ENCODE results near the gene SCAF8.

SCAF8 gene

GRCh38 chr6:154705471-154706113 lies 27.6 kb upstream of the SCAF8 start:
- H2AFZ ChIP-seq (ENCODE audit: low read length) = no peak overlapping the region
- H4K8ac ChIP-seq (ENCODE audit: low read depth, low read length) = no peak overlapping the region
- H3K23ac ChIP-seq (ENCODE audit: low read depth, low read length, poor library complexity) = no peak overlapping the region
- no peaks in the 10 kb centered on the region for H3K36me3 ChIP-seq (replicated peaks in 1 of 2; ENCODE audit: control insufficient read depth in 2 of 2, insufficient read depth in 2 of 2, low read length in 2 of 2)
- H2BK5ac ChIP-seq (ENCODE audit: low read length) = no peak overlapping the region
- no peaks in the 10 kb centered on the region for H3K9me3 ChIP-seq (replicated peaks in 1 of 2; ENCODE audit: control insufficient read depth in 2 of 2, insufficient read depth in 1 of 2, low read depth in 1 of 2, low read length in 2 of 2)
- peaks cover 0 to 4% (median 0%) of the 10 kb centered on the region in 3 experiments for H3K27me3 ChIP-seq (ENCODE audit: control insufficient read depth in 3 of 3, insufficient read depth in 3 of 3, low read depth in 1 of 3, low read length in 3 of 3)
- no peak overlapping the region for H3K4me3 ChIP-seq (ENCODE audit: low read length in 2 of 2)
- H2BK120ac ChIP-seq (ENCODE audit: low read depth, low read length) = no peak overlapping the region
- H3K27ac ChIP-seq (replicated peaks; ENCODE audit: low read length) = no peak overlapping the region
- no peak overlapping the region for H3K14ac ChIP-seq (ENCODE audit: low read length)
- no peak overlapping the region for H2BK12ac ChIP-seq (ENCODE audit: low read length)
- no CpG with 5 or more reads among the region's 8 CpGs for WGBS, 2 donors (ENCODE audit: extremely low coverage in 2 of 2, insufficient read length in 2 of 2, insufficient replicate concordance in 1 of 2)
- H2AK5ac ChIP-seq (ENCODE audit: low read depth, low read length) = no peak overlapping the region
- H3K4ac ChIP-seq (ENCODE audit: low read length) = no peak overlapping the region
- peaks cover 3% of the 10 kb centered on the region for H3K79me1 ChIP-seq (ENCODE audit: low read depth, low read length)
- H3K4me2 ChIP-seq (ENCODE audit: insufficient read depth, low read length, poor library complexity, severe bottlenecking) = no peak overlapping the region
- H3K4me1 ChIP-seq (ENCODE audit: control insufficient read depth in 2 of 2, insufficient read depth in 1 of 2, low read depth in 1 of 2, low read length in 2 of 2) = peaks cover 2 to 4% of the 10 kb centered on the region in 2 donors
- H2BK15ac ChIP-seq (ENCODE audit: low read length) = no peak overlapping the region
- no peak overlapping the region for H4K91ac ChIP-seq (ENCODE audit: low read depth, low read length, poor library complexity)
- H3K9ac ChIP-seq (ENCODE audit: low read depth, low read length, poor library complexity) = no peak overlapping the region
- DNase-seq (ENCODE audit: low spot score) = no peak
- no peak overlapping the region for H3K18ac ChIP-seq (ENCODE audit: low read length)

GRCh38 chr6:154706389-154706788 lies 26.8 kb upstream of the SCAF8 start:
- peaks cover 0 to 4% (median 0%) of the 10 kb centered on the region in 3 experiments for H3K27me3 ChIP-seq (ENCODE audit: control insufficient read depth in 3 of 3, insufficient read depth in 3 of 3, low read depth in 1 of 3, low read length in 3 of 3)
- no peak overlapping the region for H3K4ac ChIP-seq (ENCODE audit: low read length)
- no peak overlapping the region for H2BK15ac ChIP-seq (ENCODE audit: low read length)
- H4K91ac ChIP-seq (ENCODE audit: low read depth, low read length, poor library complexity) = no peak overlapping the region
- H3K9ac ChIP-seq (ENCODE audit: low read depth, low read length, poor library complexity) = no peak overlapping the region
- no peak overlapping the region for H2BK5ac ChIP-seq (ENCODE audit: low read length)
- no peak overlapping the region for H3K14ac ChIP-seq (ENCODE audit: low read length)
- H3K27ac ChIP-seq (replicated peaks; ENCODE audit: low read length) = no peak overlapping the region
- H3K9me3 ChIP-seq (replicated peaks in 1 of 2; ENCODE audit: control insufficient read depth in 2 of 2, insufficient read depth in 1 of 2, low read depth in 1 of 2, low read length in 2 of 2) = no peaks in the 10 kb centered on the region
- no peak overlapping the region for H3K23ac ChIP-seq (ENCODE audit: low read depth, low read length, poor library complexity)
- H2BK120ac ChIP-seq (ENCODE audit: low read depth, low read length) = no peak overlapping the region
- H3K79me1 ChIP-seq (ENCODE audit: low read depth, low read length) = peaks cover 3% of the 10 kb centered on the region
- no peak overlapping the region for H2BK12ac ChIP-seq (ENCODE audit: low read length)
- H4K8ac ChIP-seq (ENCODE audit: low read depth, low read length) = no peak overlapping the region
- no peak overlapping the region for H3K18ac ChIP-seq (ENCODE audit: low read length)
- no peak overlapping the region for H3K4me2 ChIP-seq (ENCODE audit: insufficient read depth, low read length, poor library complexity, severe bottlenecking)
- WGBS, 2 donors (ENCODE audit: extremely low coverage in 2 of 2, insufficient read length in 2 of 2, insufficient replicate concordance in 1 of 2) = no CpG with 5 or more reads among the region's 2 CpGs
- no peak overlapping the region for H2AK5ac ChIP-seq (ENCODE audit: low read depth, low read length)
- no peak overlapping the region for H3K4me3 ChIP-seq (ENCODE audit: low read length in 2 of 2)
- no peak overlapping the region for H2AFZ ChIP-seq (ENCODE audit: low read length)
- DNase-seq (ENCODE audit: low spot score) = no peak
- H3K36me3 ChIP-seq (replicated peaks in 1 of 2; ENCODE audit: control insufficient read depth in 2 of 2, insufficient read depth in 2 of 2, low read length in 2 of 2) = no peaks in the 10 kb centered on the region
- H3K4me1 ChIP-seq (ENCODE audit: control insufficient read depth in 2 of 2, insufficient read depth in 1 of 2, low read depth in 1 of 2, low read length in 2 of 2) = peaks cover 2 to 4% of the 10 kb centered on the region in 2 donors

- peaks cover 3% of the 10 kb centered on the region for H3K79me1 ChIP-seq (ENCODE audit: low read depth, low read length)
- H3K14ac ChIP-seq (ENCODE audit: low read length) = no peak overlapping the region
- H2BK12ac ChIP-seq (ENCODE audit: low read length) = no peak overlapping the region
- no peak overlapping the region for H3K4ac ChIP-seq (ENCODE audit: low read length)
- no peaks in the 10 kb centered on the region for H3K9me3 ChIP-seq (replicated peaks in 1 of 2; ENCODE audit: control insufficient read depth in 2 of 2, insufficient read depth in 1 of 2, low read depth in 1 of 2, low read length in 2 of 2)
- H4K8ac ChIP-seq (ENCODE audit: low read depth, low read length) = no peak overlapping the region
- no peak overlapping the region for H3K4me2 ChIP-seq (ENCODE audit: insufficient read depth, low read length, poor library complexity, severe bottlenecking)
- H2BK15ac ChIP-seq (ENCODE audit: low read length) = no peak overlapping the region
- H2AK5ac ChIP-seq (ENCODE audit: low read depth, low read length) = no peak overlapping the region
- no peak overlapping the region for H2AFZ ChIP-seq (ENCODE audit: low read length)
- H3K27ac ChIP-seq (replicated peaks; ENCODE audit: low read length) = no peak overlapping the region
- H3K18ac ChIP-seq (ENCODE audit: low read length) = no peak overlapping the region
- DNase-seq (ENCODE audit: low spot score) = no peak
- no peaks in the 10 kb centered on the region for H3K4me1 ChIP-seq (ENCODE audit: control insufficient read depth in 2 of 2, insufficient read depth in 1 of 2, low read depth in 1 of 2, low read length in 2 of 2)
- no peak overlapping the region for H4K91ac ChIP-seq (ENCODE audit: low read depth, low read length, poor library complexity)
- no peak overlapping the region for H3K23ac ChIP-seq (ENCODE audit: low read depth, low read length, poor library complexity)
- no peak overlapping the region for H3K4me3 ChIP-seq (ENCODE audit: low read length in 2 of 2)
- no peaks in the 10 kb centered on the region for H3K36me3 ChIP-seq (replicated peaks in 1 of 2; ENCODE audit: control insufficient read depth in 2 of 2, insufficient read depth in 2 of 2, low read length in 2 of 2)
- no CpG with 5 or more reads among the region's 3 CpGs for WGBS, 2 donors (ENCODE audit: extremely low coverage in 2 of 2, insufficient read length in 2 of 2, insufficient replicate concordance in 1 of 2)
- no peak overlapping the region for H2BK5ac ChIP-seq (ENCODE audit: low read length)
- H3K9ac ChIP-seq (ENCODE audit: low read depth, low read length, poor library complexity) = no peak overlapping the region
- H2BK120ac ChIP-seq (ENCODE audit: low read depth, low read length) = no peak overlapping the region
- no peaks in the 10 kb centered on the region for H3K27me3 ChIP-seq (ENCODE audit: control insufficient read depth in 3 of 3, insufficient read depth in 3 of 3, low read depth in 1 of 3, low read length in 3 of 3)
Observed at GRCh38 chr6:154709621-154710020, 23.6 kb upstream of the SCAF8 start.

- H3K27ac ChIP-seq (replicated peaks; ENCODE audit: low read length) = no peak overlapping the region
- no peak overlapping the region for H3K4me3 ChIP-seq (ENCODE audit: low read length in 2 of 2)
- H2BK5ac ChIP-seq (ENCODE audit: low read length) = no peak overlapping the region
- H2BK12ac ChIP-seq (ENCODE audit: low read length) = no peak overlapping the region
- no peak overlapping the region for H2AFZ ChIP-seq (ENCODE audit: low read length)
- no peak overlapping the region for H2AK5ac ChIP-seq (ENCODE audit: low read depth, low read length)
- peaks cover 3% of the 10 kb centered on the region for H3K79me1 ChIP-seq (ENCODE audit: low read depth, low read length)
- no peak overlapping the region for H4K8ac ChIP-seq (ENCODE audit: low read depth, low read length)
- no peak overlapping the region for H3K14ac ChIP-seq (ENCODE audit: low read length)
- H2BK120ac ChIP-seq (ENCODE audit: low read depth, low read length) = no peak overlapping the region
- H2BK15ac ChIP-seq (ENCODE audit: low read length) = no peak overlapping the region
- no peak overlapping the region for H4K91ac ChIP-seq (ENCODE audit: low read depth, low read length, poor library complexity)
- H3K23ac ChIP-seq (ENCODE audit: low read depth, low read length, poor library complexity) = no peak overlapping the region
- DNase-seq (ENCODE audit: low spot score) = no peak
- H3K9me3 ChIP-seq (replicated peaks in 1 of 2; ENCODE audit: control insufficient read depth in 2 of 2, insufficient read depth in 1 of 2, low read depth in 1 of 2, low read length in 2 of 2) = no peaks in the 10 kb centered on the region
- WGBS, 2 donors (ENCODE audit: extremely low coverage in 2 of 2, insufficient read length in 2 of 2, insufficient replicate concordance in 1 of 2) = no CpG with 5 or more reads among the region's 2 CpGs
- no peak overlapping the region for H3K18ac ChIP-seq (ENCODE audit: low read length)
- no peak overlapping the region for H3K4me2 ChIP-seq (ENCODE audit: insufficient read depth, low read length, poor library complexity, severe bottlenecking)
- H3K36me3 ChIP-seq (replicated peaks in 1 of 2; ENCODE audit: control insufficient read depth in 2 of 2, insufficient read depth in 2 of 2, low read length in 2 of 2) = no peaks in the 10 kb centered on the region
- H3K27me3 ChIP-seq (ENCODE audit: control insufficient read depth in 3 of 3, insufficient read depth in 3 of 3, low read depth in 1 of 3, low read length in 3 of 3) = no peaks in the 10 kb centered on the region
- no peak overlapping the region for H3K4ac ChIP-seq (ENCODE audit: low read length)
- no peaks in the 10 kb centered on the region for H3K4me1 ChIP-seq (ENCODE audit: control insufficient read depth in 2 of 2, insufficient read depth in 1 of 2, low read depth in 1 of 2, low read length in 2 of 2)
- H3K9ac ChIP-seq (ENCODE audit: low read depth, low read length, poor library complexity) = no peak overlapping the region
Observed at GRCh38 chr6:154710689-154711088, 22.5 kb upstream of the SCAF8 start.
